ENCODE measurements around the gene OR10T2. TPM values are rescaled to one million over a fixed set of nuclear protein-coding genes. Genes with fewer than 3 reads are reported as not detected.
"Not testable (repeated sequence)": the region's sequence is repeated elsewhere in the genome, so short reads cannot be mapped to it uniquely, and the experiment has no call there.

The OR10T2 gene
- polyA plus RNA-seq, 1 donor = not detected

DNA sequence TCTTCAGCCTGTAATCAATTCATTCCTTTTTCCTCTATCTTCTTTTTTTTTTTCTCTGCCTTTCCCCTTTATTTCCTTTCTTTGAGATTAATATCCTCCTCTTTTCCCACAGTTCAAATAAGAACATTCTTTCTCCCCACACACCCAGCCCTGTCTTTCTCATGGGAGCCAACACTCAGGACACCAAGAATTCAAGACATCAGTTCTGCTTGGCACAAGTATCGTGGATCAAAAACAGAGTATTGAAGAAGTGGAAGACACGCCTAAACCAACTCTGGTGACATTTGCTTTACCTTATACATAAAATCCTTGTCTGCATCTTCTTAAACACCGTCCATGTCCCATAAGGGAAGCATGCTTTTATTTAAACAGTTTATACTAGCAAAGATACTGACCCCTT is 42.6 kb downstream of the OR10T2 start:
- no peak for DNase-seq (ENCODE audit: low read depth)

DNA sequence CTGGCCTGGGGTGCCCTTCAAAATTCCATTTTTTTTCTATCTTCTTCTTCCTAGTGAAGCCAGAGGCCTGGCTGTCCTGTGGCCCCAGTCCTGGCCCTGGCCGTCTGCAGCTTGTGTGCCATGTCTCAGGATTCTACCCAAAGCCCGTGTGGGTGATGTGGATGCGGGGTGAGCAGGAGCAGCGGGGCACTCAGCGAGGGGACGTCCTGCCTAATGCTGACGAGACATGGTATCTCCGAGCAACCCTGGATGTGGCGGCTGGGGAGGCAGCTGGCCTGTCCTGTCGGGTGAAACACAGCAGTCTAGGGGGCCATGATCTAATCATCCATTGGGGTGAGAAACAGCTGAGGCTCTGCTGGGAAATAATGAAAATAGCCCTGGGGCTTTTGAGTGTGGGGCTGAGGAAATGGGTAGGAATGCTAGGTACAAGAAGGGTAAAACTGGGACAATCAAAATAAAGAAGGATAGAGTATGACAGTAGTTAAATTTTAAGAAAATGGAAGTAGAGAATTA is 43.4 kb downstream of the OR10T2 start:
- no peak for DNase-seq (ENCODE audit: low read depth)

DNA sequence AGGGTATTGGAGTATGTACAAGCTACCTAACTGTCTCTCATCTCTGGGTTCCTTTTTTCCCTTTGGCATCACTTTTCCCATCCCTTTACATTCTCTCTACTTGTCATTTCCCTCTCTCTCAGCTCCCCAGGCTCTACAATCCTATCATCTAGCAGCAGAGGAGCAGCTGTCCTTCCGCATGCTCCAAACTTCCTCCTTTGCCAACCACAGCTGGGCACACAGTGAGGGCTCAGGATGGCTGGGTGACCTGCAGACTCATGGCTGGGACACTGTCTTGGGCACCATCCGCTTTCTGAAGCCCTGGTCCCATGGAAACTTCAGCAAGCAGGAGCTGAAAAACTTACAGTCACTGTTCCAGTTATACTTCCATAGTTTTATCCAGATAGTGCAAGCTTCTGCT is 45.0 kb downstream of the OR10T2 start:
- no peak for DNase-seq (ENCODE audit: low read depth)

DNA sequence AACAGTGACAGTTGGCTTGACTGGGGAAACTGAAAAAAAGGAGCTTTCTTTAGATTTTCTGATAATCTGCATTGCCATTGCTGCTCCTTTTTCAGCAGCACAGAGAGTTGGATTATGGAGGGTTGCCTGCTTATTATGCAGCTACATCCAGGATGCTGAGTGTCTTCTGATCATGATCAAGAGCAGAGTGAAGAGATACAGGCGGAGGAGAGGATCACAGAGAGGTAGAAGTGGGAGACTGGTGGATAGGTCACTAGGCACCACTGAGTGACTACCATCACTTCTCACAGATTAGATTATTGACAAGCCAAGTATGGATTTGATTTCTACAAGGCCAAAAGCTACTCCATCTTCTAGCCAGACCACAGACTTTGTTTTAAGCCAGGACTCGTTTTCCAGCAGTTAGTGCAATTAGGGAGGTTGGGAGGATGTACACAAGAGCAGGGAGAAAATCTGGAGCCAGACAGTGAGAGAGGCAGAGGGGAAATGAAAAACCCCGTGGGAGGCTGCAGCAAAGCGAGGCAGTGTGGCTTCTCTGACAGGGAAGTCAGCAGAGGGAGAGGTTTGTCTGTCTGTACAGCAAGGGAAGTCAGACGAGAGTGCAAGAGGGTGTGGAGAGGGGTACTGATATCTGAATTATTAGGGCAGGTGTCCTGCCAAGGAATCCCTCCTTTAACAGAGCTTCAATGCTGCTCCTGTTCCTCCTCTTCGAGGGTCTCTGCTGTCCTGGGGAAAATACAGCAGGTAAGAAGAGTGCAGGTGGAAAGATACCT is 45.8 kb downstream of the OR10T2 start, which contains the start of gene CD1E:
TSS of gene CD1E (plus strand) at position 592 of the 773 bp plus-strand sequence. CDS start at position 687, 95 bp downstream.
- DNase-seq (ENCODE audit: low read depth) = no peak

DNA sequence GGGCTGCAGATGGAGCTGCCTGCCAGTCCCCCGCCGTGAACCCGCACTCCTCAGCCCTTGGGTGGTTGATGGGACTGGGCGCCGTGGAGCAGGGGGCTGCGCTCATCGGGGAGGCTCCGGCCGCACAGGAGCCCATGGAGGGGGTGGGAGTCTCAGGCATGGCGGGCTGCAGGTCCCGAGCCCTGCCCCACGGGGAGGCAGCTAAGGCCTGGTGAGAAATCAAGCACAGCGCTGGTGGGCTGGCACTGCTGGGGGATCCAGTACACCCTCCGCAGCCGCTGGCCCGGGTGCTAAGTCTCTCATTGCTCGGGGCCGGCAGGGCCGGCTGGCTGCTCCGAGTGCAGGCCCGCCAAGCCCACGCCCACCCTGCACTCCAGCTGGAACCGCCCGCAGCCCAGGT is 50.3 kb downstream of the OR10T2 start:
- DNase-seq (ENCODE audit: low read depth) = not testable (repeated sequence)

Other genes with a start within 250 kb of the OR10T2 start
- 1.3 TPM for gene CD1D, start 218.6 kb downstream of the OR10T2 start, polyA plus RNA-seq (ENCODE audit: insufficient read length)
- gene CD1A, start 145.0 kb downstream of the OR10T2 start, polyA plus RNA-seq (ENCODE audit: insufficient read length) = not detected
- 1.4 TPM for gene CD1C, start 109.5 kb downstream of the OR10T2 start, polyA plus RNA-seq (ENCODE audit: insufficient read length)
- not detected for gene CD1B, start 67.9 kb downstream of the OR10T2 start, polyA plus RNA-seq (ENCODE audit: insufficient read length)
- 0.35 TPM for gene CD1E, start 45.6 kb downstream of the OR10T2 start, polyA plus RNA-seq (ENCODE audit: insufficient read length)
- gene OR10K2, start 26.8 kb upstream of the OR10T2 start, polyA plus RNA-seq (ENCODE audit: insufficient read length) = not detected
- 0.04 TPM for gene OR10K1, start 62.4 kb upstream of the OR10T2 start, polyA plus RNA-seq (ENCODE audit: insufficient read length)
- not detected for gene OR10R2, start 72.8 kb upstream of the OR10T2 start, polyA plus RNA-seq (ENCODE audit: insufficient read length)
- not detected for gene OR6Y1, start 154.9 kb upstream of the OR10T2 start, polyA plus RNA-seq (ENCODE audit: insufficient read length)
- not detected for gene OR6P1, start 171.1 kb upstream of the OR10T2 start, polyA plus RNA-seq (ENCODE audit: insufficient read length)
- gene OR10X1, start 180.4 kb upstream of the OR10T2 start, polyA plus RNA-seq (ENCODE audit: insufficient read length) = not detected
- gene OR10Z1, start 205.8 kb upstream of the OR10T2 start, polyA plus RNA-seq (ENCODE audit: insufficient read length) = 0.13 TPM

All from forelimb muscle (tissue), 1 donor.